Measurements from ENCODE around the gene CEBPZOS.

CEBPZOS gene

GRCh38 chr2:37244017-37244416 lies 47.7 kb downstream of the CEBPZOS start:
- DNase-seq, result no peak

- DNase-seq, result no peak
Observed at GRCh38 chr2:37244755-37245154, 48.5 kb downstream of the CEBPZOS start.

GRCh38 chr2:37246205-37246604 lies 49.9 kb downstream of the CEBPZOS start:
- no peak for DNase-seq

GRCh38 chr2:37250869-37251740 lies 54.8 kb downstream of the CEBPZOS start:
- no peak for DNase-seq

All from fibroblast of upper back skin (primary cell).